HG03378 (cell line): ENCODE results near the gene SORL1-AS1.

Experiments used
- ATAC-seq: cut with Tn5 transposase; IDR thresholded peaks from one replicate; pipeline ENCODE4 v1.9.1; 2021; ENCODE audit warnings: mild to moderate bottlenecking, moderate library complexity; ENCODE audit not compliant: unreplicated experiment

The SORL1-AS1 gene

DNA sequence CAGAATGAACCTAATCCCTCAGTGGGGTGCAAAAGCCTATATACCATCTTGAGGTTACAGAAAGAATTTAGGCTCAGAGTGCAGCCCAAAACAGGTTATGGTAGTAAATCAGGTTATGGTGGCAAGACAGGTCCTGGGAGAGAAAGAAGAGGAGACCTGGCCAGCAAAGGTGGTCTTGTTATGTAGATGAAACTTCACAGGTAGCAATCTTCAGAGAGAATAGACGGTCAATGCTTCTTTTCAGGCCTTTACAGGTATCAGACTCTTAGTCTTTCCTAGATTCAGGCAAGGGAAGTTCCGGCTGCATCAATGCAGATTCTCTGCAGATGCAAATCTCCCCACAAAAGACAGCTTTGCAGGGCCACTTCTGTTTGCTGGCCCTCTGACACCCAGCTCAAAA is 46.5 kb downstream of the SORL1-AS1 start:
- no peak for ATAC-seq

DNA sequence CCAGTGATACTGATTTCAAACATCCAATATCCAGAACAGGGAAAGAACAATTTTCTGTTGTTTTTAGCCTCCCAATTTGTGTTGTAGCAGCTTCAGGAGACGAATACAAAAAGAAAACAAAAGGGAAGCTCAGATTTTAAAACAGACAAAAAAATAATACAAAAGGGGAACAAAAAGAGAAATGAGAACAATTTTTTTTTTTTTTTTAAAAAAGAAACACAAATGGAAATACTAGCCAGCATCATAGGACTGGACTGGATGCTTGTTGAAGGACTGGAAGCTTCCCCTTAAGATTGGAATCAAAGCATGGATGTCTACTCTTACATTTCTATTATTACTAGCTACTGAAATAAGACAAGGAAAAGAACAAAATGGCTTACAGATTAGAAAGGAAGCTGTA is 47.1 kb downstream of the SORL1-AS1 start:
- no peak for ATAC-seq

- ATAC-seq, result no peak
Observed at GRCh38 chr11:121394785-121395184, 58.0 kb downstream of the SORL1-AS1 start.

GRCh38 chr11:121393855-121394254 is 58.9 kb downstream of the SORL1-AS1 start:
- no peak for ATAC-seq

DNA sequence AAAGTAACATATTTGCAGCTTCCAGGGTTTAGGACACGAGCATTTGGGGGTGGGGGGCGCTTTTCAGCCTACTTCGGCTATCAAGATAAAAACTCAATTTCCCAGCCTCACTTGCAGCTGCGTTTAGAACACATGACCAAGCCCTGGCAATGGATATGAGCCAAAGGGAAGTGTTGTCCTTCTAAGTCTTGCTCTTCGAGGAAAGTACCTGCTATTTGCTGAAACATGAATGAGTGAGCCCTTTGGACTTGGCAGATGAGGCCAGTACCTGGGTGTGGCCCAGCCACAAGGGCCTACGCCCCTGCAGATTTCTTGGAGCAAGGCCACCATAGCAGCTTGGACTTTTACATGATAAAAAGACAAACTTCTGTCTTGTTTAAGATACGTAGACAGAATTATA is 60.9 kb downstream of the SORL1-AS1 start:
- ATAC-seq, result no peak

GRCh38 chr11:121389651-121390050 is 63.1 kb downstream of the SORL1-AS1 start:
- ATAC-seq, result no peak
